DMS79 treated with DMSO at 0.1 percent for 48 hours (cell line): Measurements from ENCODE around the gene GGA2.
"Not testable (repeated sequence)": the region's sequence is repeated elsewhere in the genome, so short reads cannot be mapped to it uniquely, and the experiment has no call there.

Source experiments
- DNase-seq: peaks from one replicate; lab custom pipeline; 2025; lab: John Stamatoyannopoulos, UW

The GGA2 gene

GRCh38 chr16:23504076-23504452, 6.2 kb downstream of the GGA2 start:
- no peak for DNase-seq

GRCh38 chr16:23502466-23502865, 7.8 kb downstream of the GGA2 start:
- no peak for DNase-seq

- DNase-seq, result peak; percentile 47
These were observed 9.0 kb downstream of the GGA2 start for GRCh38 chr16:23501291-23501690.

DNA sequence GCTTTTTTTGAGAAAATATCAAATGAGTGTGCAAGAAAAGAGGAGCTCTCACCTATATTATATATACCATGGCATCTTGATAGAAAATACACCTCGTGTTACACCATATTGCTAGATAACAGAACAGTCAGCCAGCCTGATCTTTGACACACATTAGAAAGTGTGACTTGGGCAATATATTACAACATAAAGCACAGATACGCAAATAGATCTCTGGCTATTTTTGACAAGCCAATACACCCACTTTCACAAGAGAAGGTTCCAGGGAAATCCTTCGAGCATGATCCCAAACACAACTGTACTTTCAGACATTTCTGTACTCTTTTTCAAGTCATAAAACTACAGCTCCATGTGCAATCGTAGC, 9.4 kb downstream of the GGA2 start:
- DNase-seq, result no peak

GRCh38 chr16:23500212-23500861, 10.0 kb downstream of the GGA2 start:
- no peak for DNase-seq

- no peak for DNase-seq
These were observed 10.5 kb downstream of the GGA2 start for GRCh38 chr16:23499801-23500200.

DNA sequence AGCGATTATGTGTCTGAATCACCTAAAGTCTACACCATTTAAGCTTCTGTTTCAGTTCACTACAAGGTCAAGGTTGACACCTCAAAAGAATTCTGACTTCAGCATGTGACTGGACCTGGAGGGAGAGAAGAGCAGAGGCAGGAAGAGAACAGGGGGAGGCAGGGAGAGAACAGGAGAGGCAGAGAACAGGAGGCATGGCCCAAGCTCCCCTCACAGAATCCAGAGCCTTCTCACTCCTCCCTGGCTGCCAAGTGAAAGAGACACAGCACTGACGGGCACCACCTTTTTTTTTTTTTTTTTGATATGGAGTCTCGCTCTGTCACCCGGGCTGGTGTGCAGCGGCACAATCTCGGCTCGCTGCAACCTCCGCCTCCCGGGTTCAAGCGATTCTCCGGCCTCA, 11.4 kb downstream of the GGA2 start:
- DNase-seq, result no peak

DNA sequence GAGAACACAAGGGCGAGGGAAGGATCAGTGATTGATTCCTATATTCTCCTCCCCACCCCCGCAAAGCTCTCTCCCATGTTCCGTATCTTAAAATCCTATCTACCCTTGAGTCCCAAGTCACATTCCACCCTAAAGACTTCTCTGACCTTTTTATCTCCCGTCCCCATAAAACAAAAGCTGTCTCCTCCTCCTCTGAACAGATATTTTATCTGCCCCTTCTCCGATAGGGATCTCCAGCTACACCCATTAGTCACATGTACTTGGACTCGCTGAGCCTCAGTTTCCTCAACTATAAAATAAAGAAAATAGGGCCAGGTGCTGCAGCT, 12.8 kb downstream of the GGA2 start:
- no peak for DNase-seq

GRCh38 chr16:23496821-23497542, 13.3 kb downstream of the GGA2 start:
- no peak for DNase-seq

DNA sequence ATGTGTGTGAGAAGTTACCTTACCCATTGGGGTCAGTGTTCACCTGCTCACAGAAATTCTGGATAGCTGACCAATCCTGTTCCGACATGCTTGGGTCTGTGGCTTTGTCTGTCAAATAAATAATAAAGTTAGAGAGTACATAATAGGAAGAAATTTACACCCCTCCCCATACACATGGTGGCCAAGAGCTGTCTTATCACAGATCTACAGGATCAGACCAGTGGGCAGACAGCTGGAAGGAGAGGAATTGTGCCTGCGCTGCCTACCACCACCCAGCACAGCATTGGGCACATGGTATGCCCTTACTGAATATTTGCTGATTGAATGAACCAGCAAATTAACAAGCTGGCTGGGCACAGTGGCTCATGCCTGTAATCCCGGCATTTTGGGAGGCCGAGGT, 14.6 kb downstream of the GGA2 start:
- no peak for DNase-seq

DNA sequence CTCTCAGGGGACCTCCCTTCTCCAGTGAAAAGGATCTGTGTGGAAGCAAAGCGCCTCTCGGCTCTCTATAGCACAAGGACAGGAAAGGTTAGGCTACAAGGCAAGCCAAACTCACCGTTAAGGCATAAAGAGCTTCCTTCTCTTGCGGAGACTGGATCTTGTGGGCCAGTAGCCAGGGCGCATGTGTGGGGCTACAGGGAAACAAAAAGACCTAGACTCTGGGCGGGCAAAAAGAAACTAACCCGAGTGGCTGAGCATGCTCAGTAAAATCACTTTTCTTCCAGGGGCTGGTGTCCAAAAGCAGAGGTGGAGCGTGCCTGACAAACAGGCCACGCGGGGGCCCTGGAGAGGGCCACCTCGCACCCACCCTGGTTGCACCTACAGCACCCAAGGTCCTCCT, 16.1 kb downstream of the GGA2 start:
- DNase-seq, result no peak

GRCh38 chr16:23491490-23492391, 18.6 kb downstream of the GGA2 start:
- DNase-seq, result no peak

GRCh38 chr16:23486480-23486879, 23.8 kb downstream of the GGA2 start:
- DNase-seq, result peak; percentile 23

- no peak for DNase-seq
These were observed 24.5 kb downstream of the GGA2 start for GRCh38 chr16:23485841-23486240.

DNA sequence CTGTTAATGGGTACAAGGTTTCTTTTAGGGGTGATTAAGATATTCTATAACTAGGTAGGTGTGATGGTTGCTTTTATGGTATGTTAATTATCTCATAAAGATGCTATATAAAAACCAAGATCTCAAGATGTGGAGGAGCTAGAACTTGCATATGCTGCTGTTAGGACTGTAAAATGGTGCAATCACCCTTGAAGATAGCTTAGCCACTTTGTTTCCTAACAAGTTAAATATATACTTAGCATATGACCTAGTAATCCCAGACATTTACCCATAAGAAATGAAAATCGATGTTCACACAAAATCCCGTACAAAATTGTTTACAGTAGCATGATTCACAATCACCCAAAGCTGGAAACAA, 25.1 kb downstream of the GGA2 start:
- DNase-seq, result no peak

DNA sequence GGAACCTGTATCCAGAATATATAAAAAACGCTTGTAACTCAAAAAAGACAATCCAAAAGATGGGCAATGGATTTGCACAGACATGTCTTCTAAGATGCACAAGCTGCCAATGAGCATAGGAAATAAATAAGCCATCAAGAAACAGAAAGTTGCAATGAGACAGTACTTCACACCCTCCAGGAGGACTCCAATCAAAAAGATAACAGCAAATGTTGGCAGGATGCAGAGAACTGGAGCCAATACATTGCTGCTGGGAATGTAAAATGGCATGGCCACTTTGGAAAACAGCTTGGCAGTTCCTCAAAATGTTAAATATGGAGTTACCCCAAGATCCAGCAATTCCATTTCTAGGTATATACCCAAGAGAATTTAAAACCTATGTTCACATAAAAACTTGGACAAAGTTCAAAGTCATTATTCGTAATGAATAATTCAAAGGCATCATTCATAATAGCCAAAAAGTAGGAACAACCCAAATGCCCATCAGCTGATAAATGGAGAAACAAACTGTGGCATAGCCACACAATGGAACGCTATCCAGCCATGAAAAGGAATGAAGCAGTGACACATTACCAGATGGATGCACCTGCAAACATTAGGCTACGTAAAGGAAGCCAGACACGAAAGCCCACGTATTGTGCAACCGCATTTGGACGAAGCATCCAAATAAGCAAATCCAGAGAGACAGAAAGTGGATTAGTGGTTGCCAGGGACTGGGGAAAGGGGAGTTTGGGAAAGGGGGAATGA, 25.6 kb downstream of the GGA2 start:
- DNase-seq, result no peak

- not testable (repeated sequence) for DNase-seq
These were observed 26.8 kb downstream of the GGA2 start for GRCh38 chr16:23483492-23483891.

- no peak for DNase-seq
These were observed 27.5 kb downstream of the GGA2 start for GRCh38 chr16:23482778-23483177.

- no peak for DNase-seq
These were observed 30.0 kb downstream of the GGA2 start for GRCh38 chr16:23480257-23480656.

DNA sequence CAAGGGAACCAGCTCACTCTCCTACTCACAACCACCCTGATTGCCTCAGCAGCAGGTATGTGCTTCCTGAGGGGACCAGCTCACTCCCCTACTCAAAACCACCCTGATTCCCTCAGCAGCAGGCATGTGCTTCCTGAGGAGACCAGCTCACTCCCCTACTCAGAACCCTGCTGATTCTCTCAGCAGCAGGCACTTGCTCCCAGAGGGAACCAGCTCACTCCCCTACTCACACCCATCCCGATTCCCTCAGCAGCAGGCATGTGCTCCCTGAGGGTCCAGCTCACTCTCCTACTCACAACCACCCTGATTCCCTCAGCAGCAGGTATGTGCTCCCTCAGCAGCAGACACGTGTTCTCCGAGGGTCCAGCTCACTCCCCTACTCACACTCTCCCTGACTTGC, 31.2 kb downstream of the GGA2 start:
- no peak for DNase-seq

GRCh38 chr16:23478566-23478965, 31.7 kb downstream of the GGA2 start:
- no peak for DNase-seq

DNA sequence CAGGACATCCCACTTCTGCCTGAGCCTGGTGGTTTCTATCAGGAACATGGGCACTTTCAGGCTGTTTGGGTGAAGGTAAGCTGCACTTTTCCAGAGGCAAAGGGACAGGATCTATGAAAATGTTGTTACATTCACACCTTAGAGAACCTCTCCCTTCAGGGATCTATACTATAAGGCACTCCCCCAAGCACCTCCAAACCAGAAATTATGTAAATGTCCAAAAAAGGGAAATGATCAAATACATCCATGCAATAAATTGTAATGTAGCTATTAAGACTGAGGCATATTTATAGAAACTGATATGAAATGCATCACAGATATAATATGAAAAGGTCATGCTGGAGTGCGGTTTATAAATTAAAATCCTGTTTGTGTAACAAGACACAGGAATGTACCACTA, 34.0 kb downstream of the GGA2 start:
- DNase-seq, result no peak

DNA sequence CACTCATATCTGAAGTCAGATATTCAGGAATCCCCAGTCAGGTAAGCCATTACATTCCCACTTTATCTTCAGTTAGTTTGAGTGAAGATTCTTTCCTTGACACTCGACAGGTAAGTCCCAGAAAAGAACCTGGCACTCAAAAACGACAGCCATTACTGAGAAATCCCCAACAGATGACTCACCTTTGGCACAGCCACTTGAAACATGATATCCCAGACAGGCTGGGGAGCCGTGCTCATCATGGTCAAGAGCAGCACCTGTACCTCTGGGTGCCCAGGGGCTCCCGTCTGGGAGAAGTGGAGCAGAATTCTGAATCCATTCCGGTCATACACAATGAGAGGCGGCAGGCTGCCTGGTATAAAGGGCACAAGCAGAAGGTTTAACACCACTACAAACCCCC, 40.5 kb downstream of the GGA2 start:
- DNase-seq, result peak; percentile 59
